Pancreas (tissue), 10 donors: ENCODE data around the gene GRXCR2. TPM values are rescaled to one million over a fixed set of nuclear protein-coding genes. Genes with fewer than 3 reads are reported as not detected.
"Not testable (repeated sequence)": the region's sequence is repeated elsewhere in the genome, so short reads cannot be mapped to it uniquely, and the experiment has no call there.

ENCODE experiments used
- ATAC-seq, 4 donors: fragments of 200-7000 bp; cut with Tn5 transposase; one replicate each; pipeline versions ENCODE4 v1.8.0 to v1.9.1; 2020; ENCODE audit warnings: mild to moderate bottlenecking in 4 of 4, moderate library complexity in 4 of 4
- DNase-seq, 6 donors: peaks; one replicate each; pipeline ENCODE4 v3.0.0-alpha.2; 2020
- FAIRE-seq: peaks from 2 replicates; lab custom pipeline; 2012; peaks lifted over from hg19 to GRCh38; lab: Jason Lieb, UNC
- H3K27ac ChIP-seq, 4 donors: fragments of 200-600 bp; sonication (generic); 1 replicate in 3 of 4; 2 replicates in 1 of 4; pipeline versions ENCODE4 v1.5.0 to v1.8.0; 2020
- H3K27me3 ChIP-seq, 4 donors: fragments of 200-600 bp; one replicate each; pipeline ENCODE4 v1.8.0; 2021
- H3K36me3 ChIP-seq, 3 donors: fragments of 200-600 bp; sonication (generic) in 1 of 3; one replicate each; pipeline versions ENCODE4 v1.5.0 to v1.8.0; 2020 to 2021
- H3K4me1 ChIP-seq, 3 donors: fragments of 200-600 bp; one replicate each; pipeline ENCODE4 v1.8.0; 2021
- H3K4me3 ChIP-seq, 4 donors: fragments of 200-600 bp; sonication (generic) in 2 of 4; one replicate each; pipeline versions ENCODE4 v1.5.0 to v1.8.0; 2020 to 2021
- H3K9me3 ChIP-seq, 4 donors: fragments of 200-600 bp; one replicate each; pipeline ENCODE4 v1.8.0; 2021
- WGBS, 2 donors: extraction: QIAGEN DNeasy Blood & Tissue Kit; methylation state at CpG; one replicate each; pipeline ENCODE4 v1.1.7; 2013; 5-methylcytosine and 5-hydroxymethylcytosine counted together
- intact Hi-C, 3 donors: fragments of 100-400 bp; cut with DNase I; formaldehyde crosslinking; loops; one replicate each; pipeline versions ENCODE4 v1.11.1 to v1.14.2; 2022
- polyA plus RNA-seq, 2 donors: library from polyadenylated mRNA; stranded (reverse); fragments of 200-250 nt; gene quantifications; one replicate each; pipeline ENCODE4 v1.2.3, GENCODE V29; 2013
- total RNA-seq, 6 donors: library from RNA; stranded (reverse); fragmentation: NEBNext Ultra II Directional in 4 of 6; extraction: Animal tissue kit (Norgen Biotek cat#: 25700) in 4 of 6; gene quantifications; one replicate each; pipeline versions ENCODE4 v1.2.1 to v1.2.4, GENCODE V29; 2021 to 2023
- TF ChIP-seq, protein P1 (sequence below), 4 donors: fragments of 200-600 bp; sonication (generic) in 3 of 4; IDR thresholded peaks; one replicate each; pipeline versions ENCODE4 v1.5.0 to v1.8.0; 2021; ENCODE audit warnings: antibody characterized with exemption in 4 of 4
- donor health status: healthy with polysubstance abuse.
- donor health status: DM: no; HTN: no; CAD: no; lungs with moderate emphysema.
- donor health status: DM: no; HTN: no; CAD: no.
- donor health status: control.
- donor health status: control.
- donor health status: Bipolar disorder and iron deficiency.
- donor health status: DM: yes; HTN: yes; CAD: no.
- donor health status: DM: no; HTN: no; CAD: no.
- donor health status: DM: no; HTN: no; CAD: no.
- donor health status: DM: yes; HTN: yes; CAD: no.

The GRXCR2 gene
- total and polyA plus RNA-seq, 8 donors = 0.12 TPM; not detected in 7

DNA sequence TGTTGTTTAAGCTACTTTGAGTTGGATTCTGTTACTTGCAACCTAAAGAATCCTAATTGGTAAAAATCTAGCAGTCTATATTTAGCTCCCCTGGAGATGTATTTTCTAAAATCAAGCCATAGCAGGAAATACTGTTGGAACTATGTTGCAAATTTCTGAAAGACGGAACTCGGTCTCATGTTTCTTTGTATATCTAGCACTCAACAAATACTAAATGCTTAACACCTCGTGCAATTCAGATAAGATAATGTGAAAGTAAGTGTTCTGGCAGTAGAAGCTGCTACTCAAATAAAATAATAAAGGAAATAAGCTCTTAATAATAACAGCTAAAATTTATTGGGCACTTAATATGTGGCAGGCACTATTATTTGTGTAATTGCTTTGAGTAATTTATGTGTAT lies 26.7 kb downstream of the GRXCR2 start:
- TF ChIP-seq, protein P1, sequence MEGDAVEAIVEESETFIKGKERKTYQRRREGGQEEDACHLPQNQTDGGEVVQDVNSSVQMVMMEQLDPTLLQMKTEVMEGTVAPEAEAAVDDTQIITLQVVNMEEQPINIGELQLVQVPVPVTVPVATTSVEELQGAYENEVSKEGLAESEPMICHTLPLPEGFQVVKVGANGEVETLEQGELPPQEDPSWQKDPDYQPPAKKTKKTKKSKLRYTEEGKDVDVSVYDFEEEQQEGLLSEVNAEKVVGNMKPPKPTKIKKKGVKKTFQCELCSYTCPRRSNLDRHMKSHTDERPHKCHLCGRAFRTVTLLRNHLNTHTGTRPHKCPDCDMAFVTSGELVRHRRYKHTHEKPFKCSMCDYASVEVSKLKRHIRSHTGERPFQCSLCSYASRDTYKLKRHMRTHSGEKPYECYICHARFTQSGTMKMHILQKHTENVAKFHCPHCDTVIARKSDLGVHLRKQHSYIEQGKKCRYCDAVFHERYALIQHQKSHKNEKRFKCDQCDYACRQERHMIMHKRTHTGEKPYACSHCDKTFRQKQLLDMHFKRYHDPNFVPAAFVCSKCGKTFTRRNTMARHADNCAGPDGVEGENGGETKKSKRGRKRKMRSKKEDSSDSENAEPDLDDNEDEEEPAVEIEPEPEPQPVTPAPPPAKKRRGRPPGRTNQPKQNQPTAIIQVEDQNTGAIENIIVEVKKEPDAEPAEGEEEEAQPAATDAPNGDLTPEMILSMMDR (IDR thresholded peaks at IDR 0.05) = no peak
- H3K4me1 ChIP-seq = peaks cover 4 to 12% (median 11%) of the 10 kb centered on the region in 3 donors
- ATAC-seq (peak; percentile 61 to 89 (median 84)), FAIRE-seq (no peak), DNase-seq (no peak)
- WGBS, 2 donors = 17 to 19% methylated on average over 3 of the region's 3 CpGs
- no peak overlapping the region for H3K4me3 ChIP-seq
- H3K36me3 ChIP-seq = no peaks in the 10 kb centered on the region
- H3K27ac ChIP-seq = no peak overlapping the region
- H3K9me3 ChIP-seq = no peaks in the 10 kb centered on the region
- intact Hi-C loops = no loop called here
- H3K27me3 ChIP-seq = no peaks in the 10 kb centered on the region

DNA sequence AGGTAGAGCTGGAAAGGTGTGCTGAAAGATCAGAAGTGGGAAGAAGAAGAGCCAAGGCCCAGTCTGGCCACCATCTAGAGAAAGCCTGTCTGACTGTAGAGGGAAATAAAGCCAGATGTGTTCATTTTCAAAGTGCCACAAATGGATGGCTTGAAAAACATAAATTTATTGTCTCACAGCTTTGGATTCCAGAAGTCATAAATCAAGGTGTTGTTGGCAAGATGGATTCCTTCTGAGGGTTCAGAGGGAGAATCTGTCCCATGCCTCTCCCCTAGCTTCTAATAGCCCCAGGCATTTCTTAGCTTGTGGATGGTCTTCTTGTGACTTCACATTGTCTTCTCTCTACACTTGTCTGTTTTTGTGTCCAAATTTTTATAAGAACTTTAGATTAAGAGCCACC lies 31.5 kb downstream of the GRXCR2 start:
- ATAC-seq = no peak
- Histone ChIP-seq H3K27me3 (no peaks in the 10 kb centered on the region), H3K9me3 (no peaks in the 10 kb centered on the region), H3K4me1 (peaks cover under 1 to 15% (median 9%) of the 10 kb centered on the region in 3 donors), H3K27ac (no peak overlapping the region), H3K4me3 (no peak overlapping the region), H3K36me3 (no peaks in the 10 kb centered on the region)
- TF ChIP-seq, protein P1 (IDR thresholded peaks at IDR 0.05) = no peak
- no peak for FAIRE-seq
- DNase-seq = no peak
- intact Hi-C loops = no loop called here

DNA sequence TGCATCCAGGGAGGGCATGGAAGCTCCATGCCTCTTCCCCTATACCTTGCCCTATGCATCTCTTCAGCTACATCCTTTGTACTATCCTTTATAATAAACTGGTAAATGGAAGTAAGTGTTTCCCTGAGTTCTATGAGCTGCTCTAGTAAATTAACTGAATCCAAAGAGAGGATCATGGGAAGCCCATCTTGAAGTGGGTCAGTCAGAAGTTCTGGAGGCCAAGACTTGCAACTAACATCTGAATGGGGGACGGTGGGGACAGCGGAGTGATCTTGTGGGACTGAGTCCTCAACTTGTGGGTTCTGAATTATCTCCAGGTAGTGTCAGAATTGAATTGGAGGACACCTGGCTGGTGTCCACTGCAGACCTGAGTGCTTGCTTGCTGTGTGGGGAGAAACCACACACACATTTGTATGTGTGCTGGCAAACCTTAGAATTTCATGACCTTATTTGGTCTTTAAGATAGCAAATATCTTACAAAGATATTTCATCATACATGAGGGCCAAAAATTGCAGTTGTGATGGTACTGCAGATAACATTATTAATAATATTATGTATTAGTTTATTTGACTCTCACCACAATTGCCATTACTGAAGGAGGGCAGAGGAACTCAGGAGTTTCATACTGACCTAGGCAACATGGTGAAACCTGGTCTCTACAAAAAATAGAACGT lies 32.2 kb downstream of the GRXCR2 start:
- FAIRE-seq (no peak), DNase-seq (no peak), ATAC-seq (no peak)
- TF ChIP-seq, protein P1 (IDR thresholded peaks at IDR 0.05) = no peak
- peaks cover 6 to 9% (median 9%) of the 10 kb centered on the region in 3 donors for H3K4me1 ChIP-seq
- intact Hi-C loops = no loop called here
- H3K9me3 ChIP-seq = no peaks in the 10 kb centered on the region
- H3K4me3 ChIP-seq = no peak overlapping the region
- no peaks in the 10 kb centered on the region for H3K36me3 ChIP-seq
- no peaks in the 10 kb centered on the region for H3K27me3 ChIP-seq
- WGBS, 2 donors = 92 to 94% methylated on average over 3 of the region's 3 CpGs
- no peak overlapping the region for H3K27ac ChIP-seq

DNA sequence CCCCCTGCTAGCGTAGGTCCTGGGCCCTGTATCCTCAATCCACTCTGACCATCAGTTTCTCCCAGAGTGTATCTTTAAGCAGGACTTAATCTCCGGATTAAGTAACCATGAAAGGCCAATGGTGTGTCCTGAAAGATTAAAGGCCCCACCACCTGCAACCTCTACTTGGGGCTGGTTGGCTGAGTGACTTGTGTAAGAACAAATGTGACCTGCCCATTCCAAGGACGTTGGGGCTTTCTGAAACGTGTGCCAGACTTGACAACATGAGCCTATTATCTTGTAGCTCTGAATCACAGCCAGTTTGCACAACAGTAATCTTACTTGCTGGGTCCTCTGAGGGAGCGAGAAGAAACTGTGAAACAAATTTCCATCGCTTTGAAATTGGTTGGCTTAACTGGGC lies 34.5 kb downstream of the GRXCR2 start:
- no peak for FAIRE-seq
- intact Hi-C loops = no loop called here
- H3K4me1 ChIP-seq = peaks cover 4 to 12% (median 6%) of the 10 kb centered on the region in 3 donors
- H3K27me3 ChIP-seq = no peaks in the 10 kb centered on the region
- H3K4me3 ChIP-seq = no peak overlapping the region
- DNase-seq = peak in 4 of 6 donors; percentile 50 to 75 (median 66)
- no peaks in the 10 kb centered on the region for H3K36me3 ChIP-seq
- no peaks in the 10 kb centered on the region for H3K9me3 ChIP-seq
- WGBS, 2 donors = 33 to 36% methylated on average over 6 of the region's 6 CpGs
- no peak overlapping the region for H3K27ac ChIP-seq
- peak; percentile 24 to 63 (median 35) for ATAC-seq
- TF ChIP-seq, protein P1 (IDR thresholded peaks at IDR 0.05) = no peak

GRCh38 chr5:145836241-145836640 lies 36.6 kb downstream of the GRXCR2 start:
- DNase-seq = peak in 1 of 6 donors; percentile 19
- intact Hi-C loops = not testable (repeated sequence)

More at GRCh38 chr5:145836241-145836640, 36.6 kb downstream of the GRXCR2 start:
- 96 to 98% methylated on average over 13 of the region's 13 CpGs for WGBS, 2 donors
- H3K27me3 ChIP-seq, H3K9me3 ChIP-seq, FAIRE-seq, ATAC-seq, H3K36me3 ChIP-seq: not testable (repeated sequence)
- peak overlapping the region in 2 of 4 donors; percentile 65 to 71 for H3K4me3 ChIP-seq
- H3K27ac ChIP-seq = peak overlapping the region in 2 of 4 donors; percentile 70 to 86
- H3K4me1 ChIP-seq = peaks cover 4 to 12% (median 6%) of the 10 kb centered on the region in 3 donors
